Uterine smooth muscle cell (primary cell): ENCODE measurements around the gene YBX2. TPM values are rescaled to one million over a fixed set of nuclear protein-coding genes. Genes with fewer than 3 reads are reported as not detected.

Experiments used
- total RNA-seq: library from RNA; depleted of rRNA; stranded (reverse); fragments of >200 nt; gene quantifications from 2 replicates; pipeline ENCODE4 v1.2.3, GENCODE V29; 2014

The YBX2 gene
- total RNA-seq, 1 donor from 2014 or later: under 0.01 TPM

Other genes starting within 250 kb of the YBX2 start
- gene CLEC10A, start 214.4 kb downstream of the YBX2 start, total RNA-seq: not detected in 2 replicates
- gene ASGR2, start 179.8 kb downstream of the YBX2 start, total RNA-seq: not detected in 2 replicates
- gene ASGR1, start 115.3 kb downstream of the YBX2 start, total RNA-seq: 1.3 and 1.4 TPM in 2 replicates
- 15.9 and 19.2 TPM in 2 replicates for gene DLG4, start 74.8 kb downstream of the YBX2 start, total RNA-seq
- 162 and 238 TPM in 2 replicates for gene ACADVL, start 74.7 kb downstream of the YBX2 start, total RNA-seq
- gene DVL2, start 60.1 kb downstream of the YBX2 start, total RNA-seq: 95.3 and 99.5 TPM in 2 replicates
- gene PHF23, start 55.2 kb downstream of the YBX2 start, total RNA-seq: 42.5 and 45.5 TPM in 2 replicates
- 74.6 and 149 TPM in 2 replicates for gene GABARAP, start 52.2 kb downstream of the YBX2 start, total RNA-seq
- gene CTDNEP1, start 42.9 kb downstream of the YBX2 start, total RNA-seq: 25.7 and 27.9 TPM in 2 replicates
- gene ELP5, start 42.4 kb downstream of the YBX2 start, total RNA-seq: 33.0 and 35.5 TPM in 2 replicates
- 2.1 and 4.5 TPM in 2 replicates for gene CLDN7, start 32.2 kb downstream of the YBX2 start, total RNA-seq
- under 0.01 TPM in 2 replicates for gene SLC2A4, start 12.9 kb downstream of the YBX2 start, total RNA-seq
- gene EIF5A, start 13.0 kb upstream of the YBX2 start, total RNA-seq: 450 and 1,318 TPM in 2 replicates
- gene GPS2, start 20.7 kb upstream of the YBX2 start, total RNA-seq: 34.6 and 43.2 TPM in 2 replicates
- gene NEURL4, start 34.7 kb upstream of the YBX2 start, total RNA-seq: 24.0 and 32.6 TPM in 2 replicates
- gene ACAP1, start 41.9 kb upstream of the YBX2 start, total RNA-seq: 2.4 and 5.7 TPM in 2 replicates
- 6.5 and 9.4 TPM in 2 replicates for gene KCTD11, start 57.5 kb upstream of the YBX2 start, total RNA-seq
- gene TMEM95, start 60.5 kb upstream of the YBX2 start, total RNA-seq: not detected in 2 replicates
- gene TNK1, start 86.5 kb upstream of the YBX2 start, total RNA-seq: under 0.01 and 0.66 TPM in 2 replicates
- gene PLSCR3, start 99.9 kb upstream of the YBX2 start, total RNA-seq: 11.4 and 20.5 TPM in 2 replicates
- 69.7 and 102 TPM in 2 replicates for gene TMEM256, start 109.5 kb upstream of the YBX2 start, total RNA-seq
- 8.2 and 10.7 TPM in 2 replicates for gene NLGN2, start 113.2 kb upstream of the YBX2 start, total RNA-seq
- gene SPEM1, start 125.7 kb upstream of the YBX2 start, total RNA-seq: not detected in 2 replicates
- gene SPEM2, start 131.0 kb upstream of the YBX2 start, total RNA-seq: not detected in 2 replicates
- gene SPEM3, start 134.2 kb upstream of the YBX2 start, total RNA-seq: not detected in 2 replicates
- gene TMEM102, start 140.8 kb upstream of the YBX2 start, total RNA-seq: 1.2 and 2.2 TPM in 2 replicates
- 0.77 and 1.7 TPM in 2 replicates for gene FGF11, start 144.9 kb upstream of the YBX2 start, total RNA-seq
- gene CHRNB1, start 150.4 kb upstream of the YBX2 start, total RNA-seq: 3.4 and 6.6 TPM in 2 replicates
- 14.8 and 24.1 TPM in 2 replicates for gene ZBTB4, start 185.0 kb upstream of the YBX2 start, total RNA-seq
- not detected in 2 replicates for gene SLC35G6, start 186.8 kb upstream of the YBX2 start, total RNA-seq
- 90.6 and 114 TPM in 2 replicates for gene POLR2A, start 189.7 kb upstream of the YBX2 start, total RNA-seq